HG02571 (cell line): Measurements from ENCODE around the gene ARHGAP10.

Source experiments
- ATAC-seq: cut with Tn5 transposase; IDR thresholded peaks from one replicate; pipeline ENCODE4 v1.9.1; 2021; ENCODE audit warnings: mild to moderate bottlenecking, moderate library complexity; ENCODE audit not compliant: unreplicated experiment

ARHGAP10 gene

DNA sequence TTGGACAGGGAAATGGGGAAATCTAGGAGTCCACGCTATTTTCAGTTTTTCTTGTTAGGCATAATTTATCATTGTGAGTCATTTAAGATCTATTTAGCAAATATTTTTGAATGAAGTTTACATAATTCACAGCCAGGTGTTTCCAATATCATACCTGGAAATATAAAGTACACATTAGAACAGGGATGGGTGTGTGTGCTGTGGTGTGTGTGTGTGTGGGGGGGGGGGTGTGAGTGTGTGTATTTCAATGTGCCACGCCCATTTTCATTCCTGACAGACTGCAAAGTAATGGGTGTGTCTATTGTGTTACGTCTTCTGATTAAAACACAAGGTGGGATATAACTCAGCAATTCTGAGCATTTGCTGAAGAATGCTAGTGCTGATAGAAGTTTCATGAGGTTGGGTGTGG lies 33.2 kb downstream of the ARHGAP10 start:
- ATAC-seq = no peak

DNA sequence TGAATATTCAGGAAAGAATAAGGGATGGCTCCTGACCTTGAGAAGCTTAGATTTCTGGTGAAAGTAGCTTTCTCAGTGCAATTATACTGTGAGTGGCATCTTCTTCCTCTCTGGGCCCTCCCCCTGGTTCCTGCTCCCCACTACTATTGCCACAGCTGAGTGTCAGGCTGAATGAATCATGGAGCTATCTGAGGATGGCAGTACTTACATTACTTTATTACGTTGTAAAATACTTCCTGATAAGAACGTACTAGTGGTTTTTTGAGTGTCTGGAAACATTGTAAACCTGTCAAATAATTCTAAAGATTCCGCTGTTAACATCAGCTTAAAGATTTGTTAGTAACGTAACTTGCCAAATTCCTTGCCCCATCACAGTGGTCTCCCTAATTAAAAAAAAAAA lies 36.2 kb downstream of the ARHGAP10 start:
- ATAC-seq = no peak

DNA sequence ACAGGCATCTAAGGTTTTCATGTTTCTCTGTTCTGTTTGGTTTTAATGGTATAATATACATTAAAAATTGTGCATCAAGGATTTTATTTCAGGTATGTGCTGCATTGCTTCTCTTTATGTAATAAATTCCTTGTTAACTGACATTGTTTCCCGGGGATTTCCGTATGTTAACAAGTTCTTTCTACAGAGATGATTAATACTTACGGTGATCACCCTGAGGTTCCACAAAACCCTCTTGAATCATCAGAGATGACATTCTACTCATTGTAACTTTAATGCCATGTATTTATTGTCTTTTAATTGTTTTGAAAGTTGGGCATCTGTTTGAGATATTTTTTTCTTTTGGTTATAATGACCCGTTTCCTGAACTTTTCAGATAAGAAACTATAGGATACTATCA lies 37.5 kb downstream of the ARHGAP10 start:
- no peak for ATAC-seq

DNA sequence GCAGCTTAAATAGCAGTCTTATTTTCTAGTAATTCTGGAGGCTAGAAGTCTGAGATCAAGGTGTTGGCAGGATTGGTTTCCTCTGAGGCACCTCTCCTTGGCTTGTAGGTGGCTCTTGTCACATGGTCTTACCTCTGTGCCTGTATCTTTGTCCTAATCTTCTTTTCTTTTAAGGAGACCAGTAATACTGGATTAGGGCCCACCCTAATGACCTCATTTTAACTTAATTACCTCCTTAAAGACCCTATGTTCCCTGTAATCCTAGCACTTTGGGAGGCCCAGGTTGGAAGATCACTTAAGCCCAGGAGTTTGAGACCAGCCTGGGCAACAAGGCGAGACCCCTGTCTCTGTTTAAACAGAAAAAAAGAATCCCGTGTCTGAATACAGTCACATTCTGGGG lies 38.9 kb downstream of the ARHGAP10 start:
- ATAC-seq = no peak

DNA sequence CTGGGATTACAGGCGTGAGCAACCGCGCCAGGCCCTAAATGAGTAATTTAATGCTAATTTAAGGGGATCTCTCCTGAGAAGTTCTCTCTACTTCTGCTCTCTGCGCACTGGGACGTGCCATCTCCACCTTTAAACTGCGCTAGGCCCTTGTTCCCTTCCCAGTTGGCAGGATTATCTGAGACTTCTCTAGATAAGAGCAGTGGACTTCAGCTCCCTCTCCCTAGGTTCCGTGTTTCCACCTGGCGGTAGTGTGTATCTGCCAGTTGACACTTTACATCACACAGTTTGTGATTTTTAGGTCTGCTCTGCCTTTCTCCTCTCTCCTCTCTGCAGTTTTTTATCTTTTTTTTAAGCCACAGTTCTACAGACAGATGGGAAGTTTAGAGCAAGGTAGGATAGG lies 40.2 kb downstream of the ARHGAP10 start:
- no peak for ATAC-seq

DNA sequence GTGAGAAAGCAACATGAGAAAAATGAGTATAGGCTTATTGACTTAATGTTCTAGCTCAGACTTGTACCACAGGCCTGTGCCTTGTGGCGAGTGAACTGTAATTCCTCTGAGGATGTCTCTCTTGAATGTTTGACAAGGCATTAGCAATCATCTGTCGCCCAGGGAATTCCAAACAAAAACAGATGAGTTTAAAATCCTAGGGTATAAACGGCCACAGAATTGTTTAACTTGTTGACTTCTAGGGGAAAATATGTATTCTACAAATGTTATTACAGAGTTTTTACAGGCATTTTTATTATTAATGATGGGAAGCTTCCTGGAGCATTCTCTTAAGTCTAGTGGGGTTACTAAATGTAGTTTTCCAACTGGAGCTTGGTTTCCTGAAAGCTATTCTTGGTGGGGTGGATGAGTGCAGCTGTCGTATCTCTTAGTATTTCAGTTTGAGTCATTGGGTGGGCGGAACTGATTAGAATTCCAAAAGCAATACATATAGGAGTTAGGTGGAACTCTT lies 40.6 kb downstream of the ARHGAP10 start:
- ATAC-seq = no peak

DNA sequence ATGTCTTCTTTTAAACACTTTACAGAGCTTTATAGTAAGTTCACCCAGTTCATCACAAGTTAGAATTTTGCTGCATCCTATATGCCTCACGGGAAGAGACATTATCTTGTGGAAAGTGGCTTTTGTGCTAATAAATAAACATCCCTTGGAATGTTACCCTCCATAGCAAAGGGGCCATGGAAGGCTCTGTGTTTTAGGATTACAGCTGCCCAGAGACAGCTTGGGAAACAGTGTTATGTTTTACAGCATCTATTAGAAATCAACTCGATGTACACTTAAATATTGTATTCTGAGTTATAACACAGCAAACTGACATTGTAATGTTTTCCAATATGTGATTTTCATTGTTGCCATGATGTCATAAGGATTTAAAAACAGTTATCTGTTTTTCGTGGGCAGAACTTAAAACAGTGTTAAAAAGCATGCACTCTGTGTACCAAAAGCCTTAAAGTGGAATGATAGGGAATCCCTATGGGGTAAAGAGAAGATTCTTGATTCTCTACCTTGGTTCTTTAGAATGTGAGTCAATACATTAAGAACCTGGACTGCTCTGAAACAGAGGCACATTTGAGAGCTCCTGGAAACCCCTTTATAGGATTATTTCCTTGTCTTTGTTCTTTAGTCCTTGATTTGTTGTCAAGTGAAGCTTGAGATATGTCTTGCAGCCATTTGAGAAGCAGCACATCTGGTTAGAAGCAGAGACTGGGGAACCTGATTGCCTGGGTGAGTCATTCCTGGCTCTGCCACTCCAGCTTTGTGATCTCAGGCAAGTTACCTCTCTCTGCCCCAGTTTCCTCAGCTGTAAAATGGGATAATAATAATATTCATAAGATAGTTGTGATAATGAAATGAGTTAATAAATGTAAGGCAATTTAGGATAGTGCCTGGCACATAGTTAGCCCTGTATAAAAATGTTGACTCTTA lies 41.6 kb downstream of the ARHGAP10 start:
- peak; percentile 42 for ATAC-seq

DNA sequence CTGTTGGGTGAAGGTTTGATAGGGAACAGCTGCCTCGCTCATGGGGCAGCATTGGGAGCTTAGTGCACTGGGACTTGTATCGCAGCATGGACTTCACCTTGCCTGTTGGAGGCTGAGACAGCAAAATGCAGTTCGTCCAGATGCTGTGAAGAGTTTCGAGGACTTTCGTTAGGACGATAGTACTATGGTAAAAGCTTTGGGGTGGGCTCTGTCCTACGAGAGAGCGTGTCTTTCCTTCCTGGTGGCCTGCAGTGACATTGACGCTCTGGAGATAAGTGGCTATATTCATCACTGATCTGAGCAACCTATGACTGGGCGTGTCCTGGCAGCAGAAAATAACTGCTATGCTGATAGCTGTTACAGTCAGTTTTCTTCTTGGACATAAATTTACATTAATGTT lies 44.8 kb downstream of the ARHGAP10 start:
- no peak for ATAC-seq

DNA sequence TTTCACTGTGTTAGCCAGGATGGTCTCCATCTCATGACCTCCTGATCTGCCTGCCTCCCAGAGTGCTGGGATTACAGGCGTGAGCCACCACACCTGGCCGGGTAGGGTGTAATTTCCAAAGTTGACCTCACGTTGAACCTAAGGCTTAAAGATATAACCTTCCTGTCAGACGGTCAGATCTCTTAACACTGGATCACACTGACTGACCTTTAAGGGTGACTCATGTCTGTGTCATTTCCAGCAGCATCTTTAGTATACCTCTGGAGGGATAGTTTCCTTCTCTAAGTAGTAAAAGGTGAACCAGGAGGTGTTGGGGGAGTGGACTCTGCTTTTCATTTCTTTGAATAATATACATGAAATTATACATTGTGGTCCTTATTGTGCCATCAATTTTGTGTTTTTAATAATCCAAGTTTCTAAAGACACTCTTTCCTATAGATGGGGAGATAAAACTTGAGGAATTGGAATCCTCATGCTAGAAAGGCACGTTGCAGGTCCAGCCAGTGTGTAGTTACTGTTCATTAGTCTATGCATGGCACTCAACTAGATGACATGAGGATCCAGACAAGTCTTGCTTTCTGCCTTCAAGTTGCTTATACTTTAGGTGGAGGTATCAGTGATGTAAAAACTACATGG lies 45.7 kb downstream of the ARHGAP10 start:
- no peak for ATAC-seq

DNA sequence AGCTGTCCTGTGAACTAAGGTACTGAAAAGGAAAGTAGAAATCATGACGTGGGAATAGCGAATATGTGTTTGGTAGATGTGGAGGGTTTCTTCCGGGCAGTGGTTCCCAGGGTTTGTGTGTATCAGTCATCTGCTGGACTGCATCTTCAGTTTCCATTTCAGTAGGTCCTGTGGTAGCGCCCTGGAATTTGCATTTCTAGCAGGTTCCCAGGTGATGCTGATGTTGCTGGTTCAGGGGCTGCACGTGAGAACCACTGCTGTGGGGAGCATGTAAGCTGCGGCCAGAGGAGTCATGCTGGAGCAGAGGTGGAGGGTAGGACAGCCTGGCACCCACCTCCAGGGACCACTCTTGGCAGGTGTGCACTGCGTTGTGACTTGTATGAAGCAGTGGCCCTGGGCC lies 47.1 kb downstream of the ARHGAP10 start:
- peak; percentile 56 for ATAC-seq

DNA sequence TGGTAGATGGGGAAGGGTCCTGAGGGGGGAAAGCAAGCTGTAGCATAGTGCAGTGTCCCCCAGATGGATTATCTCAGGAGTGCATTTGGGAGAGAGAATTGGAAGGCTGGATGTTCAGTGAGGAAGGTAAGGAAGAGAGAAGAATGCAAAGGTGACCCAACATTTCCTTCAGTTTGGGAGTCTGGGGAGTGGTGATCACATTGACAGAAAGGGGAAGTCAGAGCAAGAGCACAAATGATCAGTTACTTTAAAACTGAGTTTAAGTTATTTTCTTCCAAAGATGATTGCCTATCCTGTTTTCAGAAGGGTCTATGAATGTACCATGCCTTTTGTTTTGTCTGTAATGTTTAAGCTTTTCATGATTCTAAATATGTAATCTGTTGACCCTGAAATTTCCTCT lies 47.6 kb downstream of the ARHGAP10 start:
- no peak for ATAC-seq

DNA sequence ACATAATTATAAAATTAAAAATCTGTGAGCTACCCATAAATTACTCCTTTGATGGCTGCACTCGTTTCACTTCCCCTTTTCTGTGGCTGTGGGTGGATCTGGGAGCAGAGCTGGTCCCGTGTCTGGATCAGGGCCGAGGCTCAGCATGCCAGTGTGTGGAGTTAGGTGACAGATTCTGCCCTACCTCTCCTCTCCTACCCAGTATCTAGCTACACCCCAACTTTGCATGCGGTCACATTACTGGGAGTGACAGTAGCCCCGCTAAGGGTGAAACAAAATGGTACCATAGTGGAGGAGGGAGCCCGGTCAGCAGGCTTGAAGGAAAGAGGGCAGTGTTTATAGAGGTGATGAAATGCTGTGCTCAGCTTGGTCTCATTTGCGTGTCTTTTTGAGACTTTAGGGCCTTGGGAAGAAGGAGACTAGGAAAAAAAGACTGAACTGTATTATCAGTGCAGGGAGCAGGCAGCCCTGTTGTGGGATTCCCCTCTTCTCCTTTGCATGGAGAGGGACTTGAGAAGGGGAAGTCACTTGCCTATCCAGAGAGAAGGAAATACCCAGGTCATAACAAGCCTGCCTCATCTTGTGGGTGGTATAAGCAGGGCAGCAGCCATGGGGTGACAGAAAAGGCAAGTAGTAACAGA lies 48.4 kb downstream of the ARHGAP10 start:
- ATAC-seq = peak; percentile 64

DNA sequence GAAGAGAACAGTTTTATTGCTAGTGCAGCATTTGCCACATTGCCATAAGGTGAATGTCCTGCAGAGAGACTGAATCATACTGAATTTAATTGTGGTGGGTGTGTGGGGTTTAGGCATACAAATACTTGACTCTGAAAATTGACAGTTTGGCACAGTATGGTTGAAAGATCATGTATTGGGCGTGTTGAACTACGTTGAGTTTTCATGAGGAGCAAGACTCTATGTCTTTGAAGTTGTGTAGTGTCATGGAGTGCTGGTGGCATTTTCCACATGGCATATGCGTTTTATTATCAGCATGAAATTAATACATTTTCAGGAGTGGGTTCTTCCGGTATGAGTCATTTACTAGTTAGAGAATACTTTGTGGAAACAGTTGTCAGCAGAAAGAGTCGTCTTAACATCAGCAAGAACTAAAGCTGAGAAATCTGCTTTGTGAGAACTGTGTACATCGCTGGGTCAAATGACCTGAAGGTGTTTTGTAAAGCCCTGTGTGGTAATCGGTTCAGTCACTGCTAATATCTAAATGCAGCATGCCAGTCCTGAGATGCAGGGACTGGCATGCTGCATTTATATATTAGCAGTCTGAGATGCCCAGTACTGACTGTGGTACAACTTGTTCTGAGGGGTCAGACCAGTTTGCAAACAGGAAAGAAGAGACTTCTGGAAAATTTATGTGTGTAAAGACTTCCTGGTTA lies 50.3 kb downstream of the ARHGAP10 start:
- ATAC-seq = no peak

DNA sequence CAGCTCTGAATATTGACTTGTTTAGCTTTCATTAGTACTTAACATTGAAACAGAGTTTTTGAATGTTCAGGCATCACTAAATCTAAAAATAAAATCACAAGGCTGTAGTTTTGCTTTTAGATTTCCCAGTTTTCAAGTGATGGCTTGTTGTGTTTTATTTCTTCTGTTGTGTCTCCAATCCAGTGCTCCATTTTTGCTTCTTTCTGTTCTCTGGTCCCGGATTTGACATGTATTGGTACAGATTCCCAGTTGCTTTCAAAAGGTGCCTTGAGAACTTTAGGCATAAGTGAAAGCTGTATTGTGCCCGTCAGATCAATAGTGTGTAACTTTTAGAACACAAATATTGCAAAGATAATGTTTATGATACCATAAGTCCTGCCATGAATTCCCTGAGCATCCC lies 53.2 kb downstream of the ARHGAP10 start:
- ATAC-seq = no peak

DNA sequence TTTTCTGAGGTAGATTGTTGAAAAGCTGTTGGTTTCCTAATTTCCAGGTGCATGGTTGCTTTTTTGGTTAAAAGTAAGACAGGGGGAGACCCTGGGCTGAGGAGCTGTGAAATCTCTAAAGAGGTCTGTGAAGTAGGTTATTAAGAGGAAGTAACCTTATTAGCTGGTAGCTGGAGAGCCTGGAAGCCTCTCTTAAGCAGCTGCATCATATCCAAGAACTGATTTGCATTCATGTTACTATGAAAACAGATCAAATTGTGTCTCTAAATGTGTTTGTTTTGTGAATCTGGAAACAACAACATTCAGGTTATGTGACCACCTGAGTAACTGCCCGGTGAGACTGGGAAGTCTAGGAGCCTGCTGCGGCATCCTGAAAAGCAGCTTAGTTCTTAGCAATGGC lies 54.1 kb downstream of the ARHGAP10 start:
- ATAC-seq = peak; percentile 81

DNA sequence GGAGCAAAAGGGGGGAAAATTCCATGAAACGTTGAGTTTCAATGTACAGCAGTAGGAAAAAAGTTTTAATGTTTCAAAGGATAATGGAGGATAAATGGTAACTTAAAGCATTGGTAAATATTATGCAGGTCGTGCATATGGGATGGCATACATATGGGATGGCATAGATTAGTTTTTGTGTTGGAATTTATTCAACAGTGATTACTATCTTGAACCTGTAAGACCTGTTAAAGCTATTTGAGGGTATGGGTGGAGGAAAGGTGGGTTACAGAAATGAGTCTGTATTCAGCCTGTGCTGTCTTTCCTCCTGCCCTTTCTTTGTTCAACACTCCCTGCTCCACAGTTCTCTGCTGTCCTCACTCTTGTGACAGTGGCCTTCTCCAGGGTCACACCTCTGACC lies 54.6 kb downstream of the ARHGAP10 start:
- no peak for ATAC-seq

DNA sequence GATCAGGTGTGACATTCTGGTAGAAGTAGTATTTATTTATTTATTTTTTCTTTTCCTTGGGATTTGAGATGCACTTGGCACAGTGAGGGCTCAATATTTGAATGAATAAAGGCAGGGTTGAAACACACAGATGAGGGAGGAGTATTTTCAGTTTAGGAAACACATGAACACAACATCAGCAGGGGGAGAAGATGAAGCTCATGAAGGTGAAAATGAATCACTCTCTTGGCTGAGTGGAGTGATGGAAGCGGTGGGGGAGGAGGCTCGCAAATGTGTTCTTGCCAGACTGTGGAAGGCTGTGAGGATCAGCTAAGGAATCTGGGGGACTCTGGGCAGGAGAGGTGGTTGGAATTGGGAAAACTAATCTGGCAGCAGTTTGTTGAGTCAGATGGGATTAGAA lies 55.3 kb downstream of the ARHGAP10 start:
- ATAC-seq = no peak

DNA sequence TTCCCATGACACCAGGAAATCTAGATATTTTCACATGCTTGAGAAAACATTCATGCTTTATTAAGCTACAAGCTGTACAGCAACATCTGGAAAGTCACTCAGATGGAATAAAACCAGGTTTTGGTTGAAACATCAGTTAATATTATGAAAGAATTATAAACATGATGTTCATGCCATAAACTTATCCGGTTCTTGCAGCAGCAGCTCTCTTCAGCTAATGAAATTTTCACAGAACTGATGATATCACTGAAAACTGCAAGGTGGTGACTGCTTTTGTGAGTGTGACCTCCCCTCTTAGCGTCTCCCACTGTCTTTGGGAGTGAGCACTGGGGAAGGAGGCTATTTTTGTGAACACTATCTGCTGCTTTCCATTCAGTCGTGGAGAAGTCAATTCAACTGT lies 56.9 kb downstream of the ARHGAP10 start:
- ATAC-seq = no peak

DNA sequence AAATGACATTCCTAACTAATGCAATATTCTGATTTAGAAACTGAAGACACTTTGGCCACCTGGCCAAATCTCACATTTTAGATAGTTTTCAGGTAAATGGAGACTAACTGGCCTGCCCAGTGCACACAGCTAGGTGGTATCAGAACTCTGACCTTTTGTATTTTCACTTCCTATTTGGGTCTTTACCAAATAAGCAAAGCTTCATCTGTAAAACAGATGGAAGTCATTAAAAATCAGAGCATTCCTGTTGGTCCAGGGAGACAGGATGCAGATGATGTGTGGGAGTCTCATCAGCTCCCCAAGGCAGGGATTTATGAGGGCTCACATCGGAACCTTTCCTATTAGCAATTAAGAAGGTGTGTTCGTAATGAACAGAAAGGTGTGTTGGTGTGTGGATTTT lies 57.7 kb downstream of the ARHGAP10 start:
- no peak for ATAC-seq

DNA sequence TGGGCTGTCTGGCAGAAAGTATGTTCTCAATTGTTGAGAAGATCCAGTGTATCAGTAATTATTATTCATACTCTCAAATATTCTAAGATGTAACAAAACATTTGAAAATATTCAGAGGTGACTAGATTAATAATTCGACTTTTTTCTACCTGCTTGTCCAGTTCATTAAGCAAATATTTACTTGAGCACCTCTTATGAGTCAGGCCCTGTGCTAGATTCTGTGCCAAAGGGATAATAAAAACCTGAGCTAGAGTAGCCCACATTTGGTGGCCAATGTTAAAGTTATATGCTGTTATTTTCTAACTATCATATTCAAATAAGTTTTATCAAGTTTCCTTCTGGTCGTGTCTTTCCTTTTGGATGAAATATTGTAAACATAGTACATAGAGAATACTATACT lies 58.5 kb downstream of the ARHGAP10 start:
- ATAC-seq = no peak

DNA sequence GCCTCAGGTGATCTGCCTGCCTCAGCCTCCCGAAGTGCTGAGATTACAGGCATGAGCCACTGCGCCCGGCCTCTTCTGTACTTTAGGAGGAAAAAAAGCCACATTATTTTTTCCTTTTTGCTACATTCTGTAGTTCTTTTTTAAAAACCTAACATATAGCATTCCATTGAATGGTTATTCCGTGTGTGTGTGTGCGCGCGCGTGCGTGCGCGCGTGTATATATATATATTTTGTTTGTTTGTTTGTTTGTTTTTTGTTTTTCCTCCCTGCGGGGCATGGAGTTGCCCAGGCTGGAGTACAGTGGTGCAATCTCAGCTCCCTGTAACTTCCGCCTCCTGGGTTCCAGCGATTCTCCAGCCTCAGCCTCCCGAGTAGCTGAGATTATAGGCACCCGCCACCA lies 59.5 kb downstream of the ARHGAP10 start:
- no peak for ATAC-seq
